Measurements from ENCODE around the gene PLCD1.

- no peak for TF ChIP-seq CTCF (IDR thresholded peaks at IDR 0.05)
- no peak for TF ChIP-seq POLR2A (IDR thresholded peaks at IDR 0.05)
Measured at GRCh38 chr3:38016410-38016809, 13.0 kb downstream of the PLCD1 start.
